ENCODE data around the gene NR3C1.
"Not testable (repeated sequence)": the region's sequence is repeated elsewhere in the genome, so short reads cannot be mapped to it uniquely, and the experiment has no call there.

Gene NR3C1

DNA sequence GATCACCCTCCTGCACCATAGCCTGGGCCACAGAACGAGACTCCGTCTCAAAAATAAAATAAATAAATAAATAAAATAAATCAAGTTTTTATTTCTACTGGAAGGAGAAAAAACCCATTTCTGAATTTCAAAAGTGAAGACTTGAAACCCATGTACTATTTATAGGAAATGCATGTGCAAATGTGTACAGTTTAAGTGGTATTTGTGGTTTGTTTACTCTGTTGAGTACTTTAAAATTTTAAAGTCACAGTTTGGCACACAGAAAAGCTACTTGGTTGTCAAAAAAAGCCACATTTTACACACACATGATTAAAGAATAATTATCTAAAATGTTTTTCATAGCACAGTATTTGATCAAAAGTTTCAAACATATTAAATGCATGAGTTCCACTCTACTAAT lies 43.6 kb downstream of the NR3C1 start:
- DNase-seq: no peak

DNA sequence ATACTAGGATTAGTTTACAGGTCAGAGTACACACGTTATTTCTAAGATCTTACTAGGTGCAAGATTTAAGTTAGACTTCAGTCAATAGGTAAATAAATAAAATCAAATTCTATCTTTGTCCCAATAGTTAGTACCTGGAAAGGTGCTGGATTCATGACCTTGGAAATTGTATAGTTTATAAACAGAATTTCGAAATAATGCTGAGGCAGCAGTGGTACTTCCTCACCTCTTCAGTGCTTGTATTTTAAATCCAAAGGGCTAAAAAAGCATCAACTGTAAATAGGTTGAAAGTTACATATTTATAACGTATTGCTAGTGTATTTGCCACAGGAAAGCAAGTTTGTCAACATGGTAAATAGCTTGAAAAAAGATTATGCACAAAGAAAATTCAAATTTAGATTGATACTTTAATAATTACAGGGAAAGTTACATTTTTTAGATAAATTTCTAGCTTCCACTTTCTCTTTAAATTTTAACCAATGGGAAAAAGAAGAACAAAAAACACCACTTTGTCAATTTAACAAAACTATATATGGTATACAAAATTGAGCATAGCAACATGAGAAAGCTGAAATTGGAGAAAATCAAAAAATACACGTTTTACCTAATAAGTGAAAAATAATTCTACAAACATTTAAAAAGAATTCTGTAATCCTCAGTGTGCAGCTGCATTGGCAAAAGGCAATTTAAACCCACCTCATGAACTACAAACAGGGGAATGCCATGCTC lies 46.5 kb downstream of the NR3C1 start:
- DNase-seq: no peak

DNA sequence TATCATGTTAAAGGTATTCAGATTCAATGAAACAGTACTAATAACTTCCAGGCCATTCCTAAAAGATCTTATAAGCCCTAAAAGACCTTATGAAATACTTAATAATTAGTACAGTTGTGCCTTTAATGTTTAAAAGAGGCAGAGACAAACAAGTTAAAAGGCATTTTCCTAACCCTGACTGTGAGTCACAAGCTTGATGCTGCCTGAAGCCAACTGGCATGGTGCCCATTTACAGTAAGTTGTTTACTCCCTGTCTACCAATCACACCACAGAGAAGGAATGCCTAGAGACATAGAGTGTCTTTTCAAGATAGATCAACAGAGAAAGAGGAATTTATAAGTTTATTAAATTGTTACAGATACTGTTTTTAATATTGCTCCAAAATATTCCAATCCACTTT lies 47.8 kb downstream of the NR3C1 start:
- no peak for DNase-seq

DNA sequence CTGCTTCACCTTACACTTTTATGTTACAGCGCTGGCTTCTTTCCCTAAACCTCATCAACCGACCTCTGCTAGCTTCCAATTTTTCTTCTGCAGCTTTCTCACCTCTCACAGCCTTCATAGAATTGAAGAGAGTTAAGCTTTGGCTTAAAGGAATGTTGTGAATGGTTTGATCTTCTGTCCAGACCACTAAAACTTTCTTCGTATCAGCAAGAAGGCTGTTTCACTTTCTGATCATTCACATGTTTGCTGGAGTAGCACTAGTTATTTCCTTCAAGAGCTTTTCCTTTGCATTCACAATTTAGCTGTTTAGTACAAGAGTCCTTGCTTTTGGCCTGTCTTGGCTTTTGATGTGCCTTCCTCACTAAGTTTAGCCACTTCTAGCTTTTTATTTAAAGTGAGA lies 49.5 kb downstream of the NR3C1 start:
- DNase-seq: no peak

DNA sequence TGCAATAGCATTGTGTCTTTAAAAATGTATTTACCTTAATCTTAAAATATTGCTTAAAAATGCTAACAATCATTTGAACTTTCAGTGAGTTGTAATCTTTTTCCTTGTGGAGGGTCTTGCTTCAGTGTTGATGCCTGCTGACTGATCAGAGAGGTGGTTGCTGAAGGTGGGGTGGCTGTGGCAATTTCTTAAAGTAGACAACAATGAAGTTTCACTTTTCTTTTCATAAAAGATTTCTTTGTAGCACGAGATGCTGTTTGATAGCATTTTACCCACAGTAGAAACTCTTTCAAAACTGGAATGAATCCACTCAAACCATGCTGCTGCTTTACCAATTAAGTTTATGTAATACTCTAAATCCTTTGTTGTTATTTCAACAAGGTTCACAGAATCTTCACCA lies 50.8 kb downstream of the NR3C1 start:
- no peak for DNase-seq

DNA sequence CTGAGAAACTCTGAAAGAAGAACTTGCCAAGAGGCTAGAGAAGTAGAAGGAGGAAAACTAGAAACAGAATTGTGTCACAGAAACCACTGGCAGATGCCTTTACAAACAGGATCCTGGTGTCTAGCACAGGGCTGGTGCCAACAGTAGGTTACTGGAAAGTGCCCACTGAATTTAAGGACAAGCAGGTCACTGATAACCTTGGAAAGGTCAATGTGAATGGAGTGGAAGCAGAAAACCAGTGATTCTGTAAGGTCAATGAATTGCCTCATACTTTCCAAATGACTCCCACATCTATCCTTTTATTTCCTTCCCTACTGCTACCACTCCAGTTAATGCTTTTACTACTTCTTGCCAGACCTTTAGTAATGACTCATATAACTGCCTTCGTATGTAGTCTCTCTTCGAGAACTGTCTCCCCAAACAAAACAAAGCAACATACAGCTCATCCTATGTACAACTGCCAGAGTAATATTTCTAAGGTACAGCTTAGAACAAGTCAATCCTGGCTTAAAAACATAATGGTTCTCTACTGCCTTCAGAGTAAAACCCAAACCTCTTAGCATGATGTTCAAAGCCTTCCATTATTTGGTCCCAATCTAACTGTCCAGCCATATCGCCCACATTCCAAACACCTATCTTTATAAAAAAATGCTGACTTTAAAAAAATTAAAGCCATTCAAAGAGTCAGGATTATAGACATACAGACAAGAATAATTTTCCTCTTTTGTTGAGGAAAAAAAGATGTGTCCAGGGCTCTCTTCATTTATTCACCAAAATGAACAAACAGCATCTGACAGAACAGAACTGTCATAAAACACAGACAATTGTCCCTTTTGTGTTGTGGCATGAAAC lies 52.5 kb downstream of the NR3C1 start:
- no peak for DNase-seq

DNA sequence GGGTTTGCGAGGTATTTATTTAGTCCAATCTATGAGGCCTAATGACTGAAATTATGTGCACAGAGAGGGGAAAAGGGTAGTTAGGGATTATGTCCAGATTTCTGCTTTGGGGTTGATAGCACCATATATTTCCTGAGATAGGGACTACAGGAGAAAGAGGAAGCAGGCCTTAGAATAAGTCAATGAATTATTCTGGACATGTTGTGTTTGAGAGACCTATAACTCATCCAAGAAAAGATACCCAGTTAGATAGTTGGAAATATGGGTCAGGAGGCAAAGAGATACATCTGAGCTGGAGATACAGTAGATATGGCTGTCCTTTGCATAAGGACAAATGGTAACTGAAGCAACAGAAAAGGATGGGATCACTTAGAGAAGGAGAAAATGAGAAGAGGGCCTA lies 53.1 kb downstream of the NR3C1 start:
- no peak for DNase-seq

DNA sequence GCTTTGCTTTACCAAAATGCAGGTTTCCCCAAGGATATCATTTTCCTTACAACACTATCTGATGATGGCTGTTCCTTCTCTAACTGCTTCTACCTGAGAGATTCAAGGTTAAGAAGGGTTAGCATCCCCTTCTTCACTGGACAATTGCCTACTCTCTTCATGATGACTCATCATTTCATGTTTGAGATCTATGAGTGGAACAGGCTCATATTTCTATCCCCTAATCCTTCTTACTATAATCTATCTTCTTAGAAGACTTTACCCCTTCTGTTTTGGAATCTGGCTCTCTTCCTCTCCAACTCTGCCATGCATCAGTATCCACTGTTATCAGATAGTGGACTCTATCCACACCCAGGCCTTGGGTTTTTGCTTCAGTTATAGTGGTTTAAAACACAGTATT lies 54.3 kb downstream of the NR3C1 start:
- DNase-seq: no peak

DNA sequence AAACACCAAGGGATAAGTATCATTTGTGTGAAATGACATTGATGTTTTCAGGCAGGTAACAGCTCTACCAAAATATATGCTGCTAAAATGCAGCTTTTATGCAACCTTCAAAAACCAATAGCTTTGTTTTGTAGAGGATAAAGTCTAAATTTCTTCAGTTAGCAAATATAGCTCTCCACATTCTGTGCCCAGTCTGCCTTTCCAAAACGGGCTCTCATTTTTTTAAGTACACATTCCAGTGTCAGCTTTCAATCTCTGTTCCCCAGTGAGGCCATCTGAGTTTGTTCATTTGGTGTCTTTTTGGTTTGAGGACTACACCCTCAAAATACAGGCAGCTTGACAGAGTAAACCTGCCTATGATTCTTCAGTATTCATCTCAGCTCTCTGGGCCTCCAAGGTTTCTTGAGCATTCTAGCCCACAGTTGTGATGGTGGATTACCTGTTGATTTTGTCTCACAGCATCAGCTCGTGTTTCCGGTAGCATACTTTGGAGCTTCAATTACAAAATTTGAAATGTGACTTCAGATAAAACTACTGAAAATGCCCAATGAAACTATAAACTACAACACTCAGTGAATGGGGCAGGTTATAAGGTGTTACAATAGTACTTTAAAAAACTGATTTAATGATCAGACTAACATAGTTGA lies 55.7 kb downstream of the NR3C1 start:
- no peak for DNase-seq

DNA sequence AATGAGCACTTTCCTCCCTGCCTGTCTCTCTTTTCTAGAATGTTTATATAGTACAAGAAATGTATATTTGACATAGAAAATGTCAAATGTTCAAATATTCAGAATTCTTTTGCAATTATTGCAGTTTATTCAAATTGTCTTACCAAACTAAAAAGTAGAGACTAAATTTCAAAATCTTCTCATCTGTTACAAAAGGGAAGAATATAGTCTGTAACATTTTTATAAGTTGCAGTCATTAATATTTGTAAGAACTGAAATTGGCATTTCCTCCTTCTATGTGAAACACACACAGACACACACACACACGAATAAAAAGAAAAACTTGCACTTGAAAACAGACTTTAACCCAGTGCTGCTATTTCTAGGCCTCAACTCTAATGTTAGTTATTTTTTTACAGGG lies 56.4 kb downstream of the NR3C1 start:
- DNase-seq: no peak

DNA sequence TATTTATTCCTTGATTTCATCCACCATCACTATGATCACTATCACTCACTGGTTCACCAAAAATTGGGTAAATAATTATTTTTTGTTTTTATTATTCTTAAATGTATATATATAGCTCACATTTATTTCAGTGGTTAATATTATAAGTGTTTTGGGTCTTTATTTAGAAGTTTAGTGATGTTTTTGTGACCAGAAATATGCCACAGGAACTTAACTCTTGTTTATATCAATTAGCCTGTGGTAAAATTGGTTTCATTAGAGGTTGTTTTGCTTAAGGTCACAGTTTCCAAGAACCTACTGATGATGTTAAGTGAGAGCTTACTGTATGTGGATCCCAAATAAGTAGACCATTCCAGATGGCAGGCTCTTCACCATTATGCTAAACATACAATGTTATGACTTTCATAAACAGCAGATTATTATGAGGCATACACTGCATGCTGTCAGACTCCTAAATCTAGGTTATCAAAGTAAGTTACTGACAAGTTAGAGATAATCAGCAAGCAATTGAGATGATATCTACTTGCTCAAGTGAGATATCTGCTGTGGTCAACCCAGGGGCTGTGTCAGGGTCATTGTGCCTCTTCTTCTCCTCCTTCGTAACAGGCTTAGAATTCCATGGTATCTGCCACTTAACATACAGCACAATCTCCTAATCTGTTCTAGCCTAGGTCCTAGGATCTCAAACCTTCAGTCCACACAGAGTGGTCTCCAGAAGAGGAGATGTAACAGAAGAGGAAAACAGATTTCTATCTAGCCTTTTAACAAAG lies 57.6 kb downstream of the NR3C1 start:
- peak; percentile 58 for DNase-seq

DNA sequence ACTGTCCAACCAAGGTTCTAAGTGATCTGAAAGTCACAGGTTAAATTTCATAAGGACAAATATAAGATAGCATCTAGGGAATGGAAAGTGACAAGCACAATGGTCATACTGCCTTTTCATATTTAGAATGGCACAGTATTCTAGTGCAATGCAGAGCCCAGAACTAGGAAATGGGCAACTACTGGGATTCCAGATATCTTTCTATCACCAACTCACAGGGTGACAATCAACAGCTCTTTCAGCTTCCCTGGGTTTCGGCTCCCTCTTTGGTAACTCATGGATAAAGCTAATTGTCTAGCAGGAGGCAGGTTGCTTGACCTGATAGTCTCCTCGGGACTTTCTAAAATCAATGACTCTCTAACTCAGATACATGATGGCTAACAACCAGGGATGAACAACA lies 60.4 kb downstream of the NR3C1 start:
- DNase-seq: no peak

DNA sequence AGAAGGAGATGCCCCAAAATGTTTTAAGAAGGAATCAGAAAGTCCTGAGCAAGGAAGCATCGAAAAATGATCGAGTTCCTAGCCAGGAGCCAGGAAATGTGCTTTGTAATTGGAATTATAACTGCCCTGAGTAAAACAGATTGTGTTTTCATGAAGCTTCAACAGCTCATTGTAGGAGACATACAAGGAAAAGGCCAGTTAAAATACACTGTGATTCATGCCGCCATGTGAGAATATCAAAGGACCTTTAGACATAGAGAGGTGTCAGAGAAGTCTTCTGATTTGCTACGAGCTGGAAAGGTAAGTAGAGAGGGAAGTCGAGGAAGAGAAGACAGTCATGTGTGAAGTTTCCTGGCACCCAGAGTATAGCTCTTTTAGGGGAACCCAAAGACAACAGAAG lies 60.9 kb downstream of the NR3C1 start:
- DNase-seq: no peak

DNA sequence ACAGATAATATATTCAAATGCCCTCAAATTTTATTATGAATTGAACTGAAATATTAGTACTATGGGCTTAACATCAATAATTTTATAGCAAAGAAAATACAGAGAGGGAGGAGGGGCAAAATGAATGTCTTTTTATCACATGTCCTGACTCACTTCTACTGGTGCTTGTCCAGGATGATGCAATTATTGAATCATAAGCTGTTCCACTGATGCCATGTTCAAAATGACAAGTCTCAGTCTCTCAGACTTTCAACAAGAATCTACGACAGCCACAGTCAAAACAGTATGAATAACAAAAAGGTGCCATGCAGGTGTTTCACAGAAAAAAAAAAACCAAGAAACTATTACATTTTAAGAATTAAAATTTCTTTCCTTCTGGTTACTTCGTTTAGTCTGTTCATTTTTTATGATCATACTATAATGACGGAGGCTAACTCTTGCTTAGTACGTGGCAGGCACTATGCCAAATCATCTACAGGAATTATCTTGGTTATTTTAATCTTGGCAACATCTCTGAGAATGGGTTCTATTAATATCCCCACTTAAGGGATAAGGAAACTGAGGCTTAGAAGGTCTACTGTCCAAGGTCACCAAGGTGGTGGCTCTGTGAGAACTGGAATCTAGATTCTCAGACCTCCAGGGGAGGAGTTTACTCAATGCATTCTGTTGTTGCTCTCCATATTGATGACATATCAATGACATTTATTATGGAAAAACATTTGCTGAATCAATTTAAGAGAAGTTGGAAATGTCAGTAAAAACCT lies 61.5 kb downstream of the NR3C1 start:
- DNase-seq: no peak

DNA sequence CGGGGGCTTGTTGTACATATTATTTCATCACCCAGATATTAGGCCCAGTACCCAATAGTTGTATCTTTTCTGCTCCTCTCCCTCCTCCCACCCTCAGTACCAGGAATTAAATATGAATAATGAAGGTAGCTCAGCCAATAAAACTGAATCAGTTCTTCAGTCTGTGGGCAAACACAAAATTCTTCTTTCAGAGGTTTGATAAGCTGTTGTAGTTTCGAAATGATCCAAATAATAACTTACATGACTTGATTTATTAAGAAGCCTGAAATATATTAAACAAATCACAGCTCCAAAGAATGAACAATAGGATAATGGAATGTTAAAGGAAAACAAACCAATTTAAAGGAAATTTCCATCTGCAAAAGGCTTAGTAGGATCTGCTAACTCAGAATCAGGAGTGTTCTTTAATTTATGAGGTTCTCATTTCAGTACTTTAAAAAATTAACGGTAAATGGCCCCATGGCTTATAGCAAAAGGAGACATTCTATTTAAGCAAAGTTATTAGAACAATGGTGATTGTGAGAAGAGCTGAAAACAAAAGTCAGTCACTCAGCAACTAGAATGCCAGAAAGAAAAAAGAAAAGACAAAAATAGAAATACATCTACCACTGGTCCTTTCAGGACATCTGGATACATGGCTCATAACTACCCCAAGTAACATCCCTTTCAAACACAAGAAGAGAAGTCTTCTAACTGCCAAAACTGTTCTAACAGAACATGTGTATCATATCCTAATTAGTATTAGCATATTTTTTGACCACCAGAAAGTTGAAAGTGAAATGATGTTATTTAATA lies 62.4 kb downstream of the NR3C1 start:
- no peak for DNase-seq

DNA sequence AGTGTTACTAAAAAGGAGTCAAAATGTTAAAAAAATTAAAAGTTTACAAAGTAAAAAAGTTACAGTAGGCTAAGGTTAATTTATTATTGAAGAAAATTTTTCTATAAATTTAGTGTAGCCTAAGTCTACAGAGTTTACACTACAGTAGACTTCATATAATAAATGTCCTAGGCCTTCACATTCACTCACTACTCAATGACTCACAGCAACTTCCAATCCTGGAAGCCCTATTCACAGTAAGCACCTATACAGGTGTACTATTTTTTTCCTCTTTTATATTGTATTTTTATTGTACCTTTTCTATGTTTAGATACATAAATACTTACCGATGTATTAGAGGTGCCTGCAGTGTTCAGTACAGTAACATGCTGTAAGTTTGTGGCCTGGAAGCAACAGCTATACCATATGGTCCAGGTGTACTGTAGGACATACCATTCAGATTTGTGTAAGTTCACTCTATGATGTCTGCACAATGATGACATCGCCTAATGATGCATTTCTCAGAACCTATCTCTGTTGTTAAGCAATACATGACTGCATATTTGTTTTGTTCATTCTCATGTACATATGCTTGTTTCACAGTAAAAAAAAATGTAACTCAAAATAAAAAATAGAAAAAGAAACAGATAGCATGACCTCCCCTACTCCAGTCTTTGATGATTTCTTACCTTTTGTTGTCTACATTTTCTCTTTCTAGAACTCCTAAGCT lies 64.7 kb downstream of the NR3C1 start:
- no peak for DNase-seq

DNA sequence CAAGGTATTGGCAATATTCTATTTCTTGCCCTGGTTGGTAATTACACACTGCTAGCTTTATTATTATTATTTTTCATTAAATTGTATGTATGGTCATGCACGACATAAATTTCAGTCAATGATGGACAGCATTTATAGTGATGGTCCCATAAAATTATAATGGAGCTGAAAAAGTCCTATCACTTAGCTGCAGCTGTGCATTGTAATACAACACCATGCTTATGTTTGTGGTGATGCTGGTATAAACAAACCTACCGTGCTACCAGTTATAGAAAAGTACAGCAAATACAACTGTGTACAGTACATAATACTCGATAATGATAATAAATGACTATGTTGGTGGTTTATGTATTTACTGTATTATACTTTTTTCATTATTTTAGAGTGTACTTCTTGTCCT lies 65.5 kb downstream of the NR3C1 start:
- DNase-seq: no peak

DNA sequence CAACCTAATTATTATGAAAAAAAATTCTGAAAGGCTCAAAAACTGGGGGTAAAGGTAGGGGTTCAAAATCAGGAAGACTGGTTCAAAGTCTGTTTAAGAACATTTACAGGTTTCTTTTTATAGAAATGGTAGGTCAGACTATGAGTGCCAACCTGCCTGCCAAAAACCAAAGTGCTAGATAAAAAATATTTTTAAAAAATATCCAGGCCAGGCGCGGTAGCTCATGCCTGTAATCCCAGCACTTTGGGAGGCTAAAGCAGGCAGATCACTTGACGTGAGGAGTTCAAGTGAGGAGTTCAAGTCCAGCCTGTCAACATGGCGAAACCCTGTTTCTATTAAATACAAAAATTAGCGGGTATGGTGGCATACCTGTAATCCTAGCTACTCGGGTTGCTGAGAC lies 67.0 kb downstream of the NR3C1 start:
- DNase-seq: no peak

DNA sequence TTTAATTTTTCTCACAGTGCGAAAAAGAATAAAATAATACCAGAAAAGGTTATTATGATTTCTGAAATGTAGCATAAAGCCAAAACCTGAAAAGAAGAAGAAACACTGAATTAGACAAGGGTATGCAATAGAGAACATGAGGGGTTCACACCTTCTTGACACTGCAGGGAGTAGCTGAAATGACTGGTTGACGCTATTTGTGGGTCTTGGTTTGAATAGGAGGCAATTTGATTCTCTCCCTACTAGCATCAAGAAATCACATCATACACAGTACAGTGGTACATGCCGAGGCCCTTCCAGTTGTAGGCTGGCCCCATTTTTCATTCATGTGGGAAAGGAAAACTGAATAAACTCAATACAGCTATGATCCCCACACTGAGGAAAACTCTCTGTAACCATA lies 68.6 kb downstream of the NR3C1 start:
- DNase-seq: no peak

DNA sequence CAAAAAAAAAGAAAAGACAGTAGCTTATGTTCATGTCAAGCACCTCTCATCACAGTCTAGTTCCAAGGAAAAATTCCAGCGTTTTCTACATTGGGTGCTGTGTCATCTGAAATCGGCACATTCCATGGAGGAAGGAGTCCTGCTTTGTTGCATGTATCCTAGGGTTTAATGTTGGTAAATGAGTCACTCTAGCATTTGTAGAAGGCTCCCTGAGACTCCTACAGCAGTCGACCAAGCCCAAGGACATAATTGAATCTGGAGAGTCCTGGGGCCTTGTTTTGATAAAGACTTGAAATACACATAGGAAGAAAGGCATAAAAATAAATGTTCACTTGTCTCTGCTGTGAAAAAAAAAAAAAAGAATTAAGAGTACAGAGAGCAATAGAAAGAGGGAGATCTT lies 69.1 kb downstream of the NR3C1 start:
- not testable (repeated sequence) for DNase-seq

DNA sequence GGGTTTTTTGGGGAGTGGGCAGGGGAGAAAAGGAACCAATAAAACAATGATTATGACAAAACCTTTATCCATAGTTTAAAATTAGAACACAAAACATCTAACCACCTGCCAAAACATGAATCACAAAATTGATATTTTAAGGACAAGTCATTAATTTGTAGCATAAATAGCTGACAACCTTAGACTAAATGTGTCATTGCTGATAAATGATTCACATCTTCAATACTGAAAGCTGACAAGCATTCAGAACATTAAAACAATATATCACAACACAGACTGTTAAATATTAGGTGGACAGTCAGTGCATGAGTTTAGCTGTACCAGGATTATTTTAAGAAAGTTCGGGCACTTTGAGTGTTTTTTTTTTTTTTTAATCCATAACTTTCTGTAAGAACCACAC lies 71.5 kb downstream of the NR3C1 start:
- DNase-seq: no peak
